GM18499 (cell line): ENCODE data around the gene SLC50A1.

Source experiments
- ATAC-seq: cut with Tn5 transposase; IDR thresholded peaks from one replicate; pipeline ENCODE4 v1.9.1; 2021; ENCODE audit warnings: moderate number of reproducible peaks; ENCODE audit not compliant: insufficient read depth, unreplicated experiment

SLC50A1 gene

DNA sequence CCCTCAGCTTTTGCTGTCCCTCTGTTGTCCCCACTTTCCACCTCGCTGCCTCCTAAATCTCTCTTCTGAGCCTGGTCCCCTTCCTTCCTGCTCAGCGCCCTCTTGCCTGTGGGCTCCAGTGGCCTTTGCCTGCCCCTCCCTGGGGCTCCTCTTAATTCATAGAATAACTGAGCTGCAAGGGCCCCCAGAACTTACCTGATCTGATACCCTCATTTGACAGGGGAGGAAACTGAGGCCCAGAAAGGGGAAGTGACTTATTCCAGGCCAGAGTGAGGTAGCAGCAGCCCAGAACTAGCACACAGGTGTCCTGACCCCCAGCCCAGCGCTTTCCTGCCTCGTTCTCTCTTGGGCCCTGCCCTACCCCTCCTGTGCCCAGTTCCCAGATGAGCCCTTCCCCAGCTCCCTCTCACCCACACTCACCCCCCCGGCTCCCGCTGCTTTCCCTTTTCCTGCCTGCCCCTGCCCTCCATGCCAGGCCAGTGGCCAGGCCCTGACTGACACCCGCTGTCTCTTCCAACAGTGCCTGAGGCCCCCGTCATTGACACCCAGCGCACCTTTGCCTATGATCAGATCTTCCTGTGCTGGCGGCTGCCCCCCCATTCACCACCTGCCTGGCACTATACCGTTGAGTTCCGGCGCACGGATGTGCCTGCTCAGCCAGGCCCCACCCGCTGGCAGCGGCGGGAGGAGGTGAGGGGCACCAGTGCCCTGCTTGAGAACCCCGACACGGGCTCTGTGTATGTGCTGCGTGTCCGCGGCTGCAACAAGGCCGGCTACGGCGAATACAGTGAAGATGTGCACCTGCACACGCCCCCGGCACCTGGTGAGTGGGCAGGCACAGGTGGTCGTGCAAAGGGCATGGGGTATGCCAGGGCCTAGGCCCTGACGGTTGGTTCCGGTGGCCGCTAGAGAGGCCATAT, 43.7 kb downstream of the SLC50A1 start:
- no peak for ATAC-seq

GRCh38 chr1:155181371-155182051, 45.9 kb downstream of the SLC50A1 start:
- ATAC-seq, result no peak

DNA sequence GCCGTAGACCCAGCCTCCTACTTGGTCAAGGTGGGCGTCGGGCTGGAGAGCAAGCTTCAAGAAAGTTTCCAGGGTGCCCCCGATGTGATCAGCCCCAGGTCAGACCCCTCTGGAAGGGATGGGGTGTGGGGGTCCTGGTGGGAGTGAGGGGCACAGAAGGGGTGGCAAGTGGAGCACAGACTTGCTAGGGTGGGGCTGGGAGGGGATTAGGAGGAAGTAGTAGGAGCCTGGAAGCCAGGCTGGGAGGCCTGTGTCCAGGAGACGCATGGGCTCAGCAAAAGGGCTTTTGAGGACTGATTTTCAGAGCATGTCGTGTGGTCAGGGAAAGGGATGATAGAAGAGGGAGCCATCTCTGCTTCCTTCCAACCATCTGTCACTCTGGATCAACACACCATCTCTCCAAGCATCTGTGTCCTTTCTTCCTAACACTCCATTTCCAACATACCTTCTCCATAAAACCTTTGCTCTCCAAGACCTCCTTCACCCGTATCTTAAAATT, 46.4 kb downstream of the SLC50A1 start:
- no peak for ATAC-seq

DNA sequence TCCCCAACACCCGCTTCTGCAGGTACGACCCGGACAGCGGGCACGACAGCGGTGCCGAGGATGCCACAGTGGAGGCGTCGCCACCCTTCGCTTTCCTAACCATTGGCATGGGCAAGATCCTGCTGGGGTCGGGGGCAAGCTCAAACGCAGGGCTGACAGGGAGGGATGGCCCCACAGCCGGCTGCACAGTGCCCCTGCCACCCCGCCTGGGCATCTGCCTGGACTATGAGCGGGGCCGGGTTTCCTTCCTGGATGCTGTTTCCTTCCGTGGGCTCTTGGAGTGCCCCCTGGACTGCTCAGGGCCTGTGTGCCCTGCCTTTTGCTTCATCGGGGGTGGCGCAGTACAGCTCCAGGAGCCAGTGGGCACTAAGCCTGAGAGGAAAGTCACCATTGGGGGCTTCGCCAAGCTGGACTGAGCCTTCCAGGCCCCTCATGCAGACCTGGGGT, 48.1 kb downstream of the SLC50A1 start:
- no peak for ATAC-seq

- no peak for ATAC-seq
Observed at GRCh38 chr1:155184351-155184811, 48.7 kb downstream of the SLC50A1 start.

GRCh38 chr1:155184835-155185782, 49.5 kb downstream of the SLC50A1 start:
- no peak for ATAC-seq

DNA sequence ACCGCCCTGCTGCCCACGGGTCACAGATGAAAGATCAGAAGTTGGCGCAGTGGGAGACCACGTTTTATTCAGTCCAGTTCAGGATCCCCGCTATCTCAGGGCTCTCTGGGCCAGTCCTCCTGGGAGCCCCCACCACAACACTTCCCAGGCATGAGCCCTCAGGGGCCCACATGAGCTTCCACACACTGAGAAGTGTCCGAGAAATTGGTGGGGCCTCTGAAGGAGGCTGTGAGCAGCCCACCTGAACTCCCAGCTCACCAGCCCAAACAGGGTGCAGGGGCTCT, 50.1 kb downstream of the SLC50A1 start:
- ATAC-seq, result no peak

DNA sequence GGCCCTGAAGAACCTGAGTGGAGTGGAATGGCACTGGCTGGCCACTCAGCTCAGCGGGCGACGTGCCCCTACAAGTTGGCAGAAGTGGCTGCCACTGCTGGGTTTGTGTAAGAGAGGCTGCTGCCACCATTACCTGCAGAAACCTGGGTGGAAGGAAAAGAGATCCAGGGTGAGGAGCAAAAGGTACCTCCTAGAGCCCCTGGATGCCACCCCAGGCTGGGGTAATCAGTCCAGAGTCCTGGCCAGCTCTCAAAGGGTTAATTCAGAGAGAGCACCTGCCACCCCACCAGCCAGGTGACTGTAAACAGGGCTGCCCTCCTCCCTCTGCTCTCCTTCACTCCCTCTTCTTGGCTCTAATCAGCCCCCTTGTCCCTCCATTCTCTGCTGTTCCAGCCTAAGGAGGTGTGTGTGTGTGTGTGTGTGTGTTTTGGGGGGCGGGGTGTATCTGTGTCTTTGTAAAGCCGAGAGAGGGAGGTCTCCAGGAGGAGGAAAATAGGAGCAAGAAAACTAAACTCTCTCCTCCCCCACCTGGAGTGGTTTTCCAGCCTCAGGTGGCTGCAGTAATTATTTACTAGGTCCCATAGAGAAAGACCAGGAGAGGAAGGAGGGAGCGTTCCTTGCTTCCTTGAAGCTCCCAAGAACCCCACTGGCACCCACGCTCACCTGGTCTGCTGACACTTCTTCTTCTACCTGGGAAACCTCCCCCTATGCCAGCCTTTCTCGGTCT, 50.6 kb downstream of the SLC50A1 start:
- no peak for ATAC-seq

DNA sequence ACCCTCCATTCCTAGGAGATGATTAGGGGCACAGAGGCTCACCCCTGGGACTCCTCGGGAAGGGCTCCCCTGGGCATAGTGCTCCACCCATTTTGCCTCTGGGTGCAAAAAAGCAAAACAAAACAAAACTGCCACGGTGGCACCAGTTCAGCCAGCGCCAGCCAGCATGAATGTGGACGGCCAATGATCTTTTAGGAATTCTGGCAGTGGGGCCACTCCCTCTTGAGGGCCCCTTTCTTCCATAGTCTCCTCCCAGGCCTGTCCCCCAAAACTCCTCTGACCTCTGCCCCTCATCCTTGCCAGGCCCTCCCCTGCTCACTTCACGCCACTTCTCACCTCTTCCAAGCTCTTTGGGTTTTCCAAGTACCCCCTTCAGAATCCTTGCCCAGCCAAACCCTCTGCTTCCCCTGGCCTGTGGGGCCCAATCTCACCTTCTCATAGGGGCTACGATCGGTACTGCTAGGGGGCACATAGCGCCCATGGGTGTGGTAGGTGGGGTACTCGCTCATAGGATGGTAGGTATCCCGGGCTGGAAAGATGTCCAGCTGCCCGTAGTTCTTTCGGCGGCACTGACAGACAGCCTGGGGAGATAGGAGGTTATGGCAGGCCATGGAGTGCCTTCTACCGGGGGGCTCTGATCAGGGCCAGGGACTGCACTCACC, 51.3 kb downstream of the SLC50A1 start:
- ATAC-seq, result no peak

DNA sequence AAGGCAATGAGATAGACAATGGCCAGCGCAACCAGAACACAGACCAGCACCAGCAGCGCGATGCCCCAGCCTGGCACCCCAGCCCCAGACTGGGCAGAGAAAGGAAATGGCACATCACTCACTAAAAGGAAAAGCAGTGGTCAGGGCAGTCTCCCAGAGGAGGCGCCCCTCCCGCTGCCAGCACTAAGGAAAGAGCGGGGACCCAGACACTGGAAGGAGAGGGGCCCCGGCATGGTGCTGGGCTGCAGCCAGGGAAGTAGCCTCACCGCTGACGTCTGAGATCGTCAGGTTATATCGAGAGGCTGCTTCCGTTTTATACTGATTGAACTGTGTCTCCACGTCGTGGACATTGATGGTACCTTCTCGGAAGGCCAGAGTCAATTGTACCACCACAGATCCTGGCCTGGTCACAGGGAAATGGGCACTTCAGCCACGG, 51.8 kb downstream of the SLC50A1 start:
- ATAC-seq, result no peak

- no peak for ATAC-seq
Observed at GRCh38 chr1:155188268-155188667, 52.6 kb downstream of the SLC50A1 start.
